Trophoblast cell (in vitro differentiated cells and primary cell): ENCODE measurements around the gene TCF7L1.

ENCODE experiments used
- DNase-seq, 2 donors: peaks; one replicate each; pipeline ENCODE4 v3.0.0-alpha.2; 2016
- H2AFZ ChIP-seq: 2 replicates; pipeline ENCODE4 v1.6.1; 2013; ENCODE audit warnings: low read length, moderate library complexity, mild to moderate bottlenecking; ENCODE audit not compliant: insufficient read depth, poor library complexity
- H2AK5ac ChIP-seq: 2 replicates; pipeline ENCODE4 v1.6.1; 2013; ENCODE audit warnings: mild to moderate bottlenecking, low read length
- H2BK120ac ChIP-seq: 2 replicates; pipeline ENCODE4 v1.6.1; 2013; ENCODE audit warnings: low read length, mild to moderate bottlenecking, moderate library complexity; ENCODE audit not compliant: insufficient read depth, poor library complexity
- H2BK12ac ChIP-seq: 2 replicates; pipeline ENCODE4 v1.6.1; 2013; ENCODE audit warnings: mild to moderate bottlenecking, low read length, moderate library complexity
- H2BK5ac ChIP-seq: 2 replicates; pipeline ENCODE4 v1.6.1; 2013; ENCODE audit warnings: low read length, low read depth, moderate library complexity, mild to moderate bottlenecking; ENCODE audit not compliant: poor library complexity
- H3K14ac ChIP-seq: 2 replicates; pipeline ENCODE4 v1.6.1; 2013; ENCODE audit warnings: mild to moderate bottlenecking, low read length
- H3K18ac ChIP-seq: 2 replicates; pipeline ENCODE4 v1.6.1; 2013; ENCODE audit warnings: mild to moderate bottlenecking, low read length
- H3K23ac ChIP-seq: 2 replicates; pipeline ENCODE4 v1.6.1; 2013; ENCODE audit warnings: low read length
- H3K27ac ChIP-seq: 2 replicates; pipeline ENCODE4 v1.5.1; 2013; ENCODE audit warnings: low read depth, mild to moderate bottlenecking, inconsistent platforms, low read length, moderate library complexity
- H3K27me3 ChIP-seq: 2 replicates; pipeline ENCODE4 v1.6.1; 2013; ENCODE audit warnings: inconsistent platforms, mild to moderate bottlenecking, low read length, moderate library complexity; ENCODE audit not compliant: insufficient read depth
- H3K36me3 ChIP-seq, 2 experiments: 1 replicate in 1 of 2; 2 replicates in 1 of 2; pipeline ENCODE4 v1.6.1; 2013; ENCODE audit warnings: low read length in 2 of 2, mild to moderate bottlenecking in 2 of 2, moderate library complexity in 1 of 2; ENCODE audit not compliant: insufficient read depth in 2 of 2, control insufficient read depth in 1 of 2
- H3K4ac ChIP-seq: 2 replicates; pipeline ENCODE4 v1.6.1; 2013; ENCODE audit warnings: low read depth, mild to moderate bottlenecking, low read length, moderate library complexity
- H3K4me1 ChIP-seq, 2 experiments: 1 replicate in 1 of 2; 2 replicates in 1 of 2; pipeline ENCODE4 v1.6.1; 2013; ENCODE audit warnings: low read length in 2 of 2, mild to moderate bottlenecking in 2 of 2, moderate library complexity in 1 of 2; ENCODE audit not compliant: insufficient read depth in 2 of 2, control insufficient read depth in 1 of 2
- H3K4me2 ChIP-seq: 2 replicates; pipeline ENCODE4 v1.6.1; 2013; ENCODE audit warnings: inconsistent platforms, mild to moderate bottlenecking, low read length, moderate library complexity
- H3K4me3 ChIP-seq: 2 replicates; pipeline ENCODE4 v1.5.1; 2013; ENCODE audit warnings: mild to moderate bottlenecking, low read depth, low read length, inconsistent platforms
- H3K79me1 ChIP-seq: one replicate; pipeline ENCODE4 v1.6.1; 2013; ENCODE audit warnings: low read length
- H3K79me2 ChIP-seq: 2 replicates; pipeline ENCODE4 v1.6.1; 2013; ENCODE audit warnings: low read length, mild to moderate bottlenecking; ENCODE audit not compliant: control insufficient read depth, insufficient read depth, poor library complexity
- H3K9ac ChIP-seq: 2 replicates; pipeline ENCODE4 v1.6.1; 2013; ENCODE audit warnings: mild to moderate bottlenecking, low read length
- H3K9me3 ChIP-seq: 2 replicates; pipeline ENCODE4 v1.6.1; 2013; ENCODE audit warnings: low read depth, mild to moderate bottlenecking, control low read depth, inconsistent platforms, low read length; ENCODE audit not compliant: insufficient read depth
- H4K12ac ChIP-seq: 2 replicates; pipeline ENCODE4 v1.6.1; 2013; ENCODE audit warnings: low read depth, mild to moderate bottlenecking, low read length, moderate library complexity
- H4K8ac ChIP-seq: 2 replicates; pipeline ENCODE4 v1.6.1; 2013; ENCODE audit warnings: low read depth, mild to moderate bottlenecking, low read length, moderate library complexity
- H4K91ac ChIP-seq: one replicate; pipeline ENCODE4 v1.6.1; 2013; ENCODE audit warnings: low read depth, mild to moderate bottlenecking, low read length, moderate library complexity
- WGBS: extraction: QIAGEN DNeasy Blood & Tissue Kit; methylation state at CpG from one replicate; pipeline ENCODE4 v1.1.7; 2013; ENCODE audit warnings: missing lambda C conversion rate; ENCODE audit not compliant: insufficient read length, insufficient coverage; ENCODE audit errors: extremely low coverage; 5-methylcytosine and 5-hydroxymethylcytosine counted together

The TCF7L1 gene

GRCh38 chr2:85308201-85308600 is 175.0 kb downstream of the TCF7L1 start:
- peaks cover 3 to 5% of the 10 kb centered on the region in 2 experiments for H3K4me1 ChIP-seq
- no peak overlapping the region for H3K4me2 ChIP-seq
- H2BK120ac ChIP-seq = no peak overlapping the region
- H3K14ac ChIP-seq = no peak overlapping the region
- no peak overlapping the region for H2AK5ac ChIP-seq
- H2AFZ ChIP-seq = no peak overlapping the region
- no peak overlapping the region for H3K9ac ChIP-seq
- no peaks in the 10 kb centered on the region for H3K79me1 ChIP-seq
- H3K4ac ChIP-seq = no peak overlapping the region
- H3K18ac ChIP-seq = no peak overlapping the region
- no peak for DNase-seq
- no peak overlapping the region for H2BK12ac ChIP-seq
- H2BK5ac ChIP-seq = no peak overlapping the region
- no peak overlapping the region for H4K91ac ChIP-seq
- no peaks in the 10 kb centered on the region for H3K9me3 ChIP-seq
- H3K23ac ChIP-seq = no peak overlapping the region
- H4K8ac ChIP-seq = no peak overlapping the region
- H3K79me2 ChIP-seq = no peaks in the 10 kb centered on the region
- H3K36me3 ChIP-seq = peaks cover 32 to 42% of the 10 kb centered on the region in 2 experiments
- no peaks in the 10 kb centered on the region for H3K27me3 ChIP-seq
- WGBS = 94% methylated on average over 2 of the region's 6 CpGs
- no peak overlapping the region for H3K4me3 ChIP-seq
- H4K12ac ChIP-seq = no peak overlapping the region
- no peak overlapping the region for H3K27ac ChIP-seq

- peaks cover 32 to 37% of the 10 kb centered on the region in 2 experiments for H3K36me3 ChIP-seq
- H4K8ac ChIP-seq = no peak overlapping the region
- WGBS = no CpG with 5 or more reads among the region's 15 CpGs
- H3K4ac ChIP-seq = no peak overlapping the region
- H4K91ac ChIP-seq = no peak overlapping the region
- H2BK5ac ChIP-seq = no peak overlapping the region
- no peak for DNase-seq
- no peak overlapping the region for H2AFZ ChIP-seq
- H3K9ac ChIP-seq = no peak overlapping the region
- no peak overlapping the region for H2AK5ac ChIP-seq
- H2BK12ac ChIP-seq = no peak overlapping the region
- no peaks in the 10 kb centered on the region for H3K9me3 ChIP-seq
- no peaks in the 10 kb centered on the region for H3K79me2 ChIP-seq
- H3K4me1 ChIP-seq = peaks cover 3 to 5% of the 10 kb centered on the region in 2 experiments
- no peak overlapping the region for H3K4me3 ChIP-seq
- no peak overlapping the region for H3K18ac ChIP-seq
- H3K14ac ChIP-seq = no peak overlapping the region
- H3K27ac ChIP-seq = no peak overlapping the region
- H3K27me3 ChIP-seq = no peaks in the 10 kb centered on the region
- no peak overlapping the region for H3K4me2 ChIP-seq
- H2BK120ac ChIP-seq = no peak overlapping the region
- H4K12ac ChIP-seq = no peak overlapping the region
- H3K23ac ChIP-seq = no peak overlapping the region
- H3K79me1 ChIP-seq = no peaks in the 10 kb centered on the region
These were observed 175.8 kb downstream of the TCF7L1 start for GRCh38 chr2:85308896-85309555.

DNA sequence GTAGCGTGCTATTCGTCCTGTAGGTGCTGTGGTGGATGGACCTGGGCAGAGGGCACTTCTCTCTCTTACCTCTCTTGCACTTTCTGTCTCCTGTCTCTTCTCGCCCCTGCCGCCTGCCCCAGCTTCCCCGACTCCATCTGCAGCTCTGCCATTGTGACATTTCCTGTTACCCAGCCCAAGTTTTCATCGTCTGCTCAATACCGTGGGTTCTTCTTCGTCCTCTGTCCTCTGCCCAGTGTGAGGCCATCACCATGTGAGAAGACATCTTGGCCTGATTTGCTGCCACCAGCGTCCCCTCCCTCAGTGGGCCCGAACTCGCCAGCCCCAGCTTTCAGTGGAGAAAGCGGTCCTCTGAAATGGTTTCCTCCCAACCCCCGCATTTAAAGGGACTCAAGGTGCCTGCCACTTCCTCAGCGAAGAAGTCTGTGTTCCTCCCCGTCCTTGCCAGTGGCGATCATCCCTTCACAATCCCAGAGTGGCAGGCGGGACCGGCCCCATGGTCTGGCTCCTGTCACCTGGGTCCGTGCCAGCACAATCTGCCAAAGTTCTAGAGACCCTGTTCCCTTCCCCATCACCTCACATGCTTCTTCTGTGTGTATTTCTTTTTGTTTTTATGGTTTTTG is 176.6 kb downstream of the TCF7L1 start:
- Histone ChIP-seq H2BK5ac (no peak overlapping the region), H3K79me1 (no peaks in the 10 kb centered on the region), H3K79me2 (no peaks in the 10 kb centered on the region), H3K4ac (no peak overlapping the region), H3K9me3 (no peaks in the 10 kb centered on the region), H3K18ac (no peak overlapping the region), H2AK5ac (no peak overlapping the region), H2BK12ac (no peak overlapping the region), H3K27ac (no peak overlapping the region), H2BK120ac (no peak overlapping the region), H3K9ac (no peak overlapping the region), H3K36me3 (peaks cover 27 to 37% of the 10 kb centered on the region in 2 experiments), H2AFZ (no peak overlapping the region), H3K4me1 (peaks cover 3 to 5% of the 10 kb centered on the region in 2 experiments), H3K4me2 (no peak overlapping the region), H4K8ac (no peak overlapping the region), H3K4me3 (no peak overlapping the region), H3K23ac (no peak overlapping the region), H3K27me3 (no peaks in the 10 kb centered on the region), H3K14ac (no peak overlapping the region), H4K91ac (no peak overlapping the region), H4K12ac (no peak overlapping the region)
- no CpG with 5 or more reads among the region's 19 CpGs for WGBS
- no peak for DNase-seq

- WGBS = no CpG with 5 or more reads among the region's 3 CpGs
- H2BK120ac ChIP-seq = no peak overlapping the region
- H4K91ac ChIP-seq = no peak overlapping the region
- no peak overlapping the region for H2BK12ac ChIP-seq
- H2BK5ac ChIP-seq = no peak overlapping the region
- no peak overlapping the region for H2AFZ ChIP-seq
- H3K27me3 ChIP-seq = no peaks in the 10 kb centered on the region
- DNase-seq = no peak
- H3K4me1 ChIP-seq = peaks cover 3 to 5% of the 10 kb centered on the region in 2 experiments
- H3K79me1 ChIP-seq = no peaks in the 10 kb centered on the region
- no peak overlapping the region for H3K4me3 ChIP-seq
- no peak overlapping the region for H3K4ac ChIP-seq
- peaks cover 24 to 37% of the 10 kb centered on the region in 2 experiments for H3K36me3 ChIP-seq
- H3K14ac ChIP-seq = no peak overlapping the region
- H3K79me2 ChIP-seq = no peaks in the 10 kb centered on the region
- H3K9ac ChIP-seq = no peak overlapping the region
- H3K23ac ChIP-seq = no peak overlapping the region
- H4K12ac ChIP-seq = no peak overlapping the region
- no peak overlapping the region for H3K18ac ChIP-seq
- no peak overlapping the region for H3K4me2 ChIP-seq
- no peak overlapping the region for H4K8ac ChIP-seq
- H3K27ac ChIP-seq = no peak overlapping the region
- no peak overlapping the region for H2AK5ac ChIP-seq
- H3K9me3 ChIP-seq = peaks cover 2% of the 10 kb centered on the region
These were observed 177.1 kb downstream of the TCF7L1 start for GRCh38 chr2:85310330-85310729.
